IgD-negative memory B cell (primary cell): Measurements from ENCODE around the gene CLRN1. TPM values are rescaled to one million over a fixed set of nuclear protein-coding genes. Genes with fewer than 3 reads are reported as not detected.

Experiments
- H3K27ac Mint-ChIP-seq, 3 donors: one replicate each; pipeline ENCODE4 v1.8.0; 2020 to 2022; ENCODE audit warnings: mild to moderate bottlenecking in 3 of 3, mixed read lengths in 3 of 3, moderate library complexity in 1 of 3
- H3K27me3 Mint-ChIP-seq: one replicate; pipeline ENCODE4 v1.8.0; 2021; ENCODE audit warnings: mixed read lengths
- H3K36me3 Mint-ChIP-seq: one replicate; pipeline ENCODE4 v1.8.0; 2020; ENCODE audit warnings: mild to moderate bottlenecking, mixed read lengths
- H3K4me1 Mint-ChIP-seq, 3 donors: one replicate each; pipeline ENCODE4 v1.8.0; 2020 to 2022; ENCODE audit warnings: mixed read lengths in 3 of 3, mild to moderate bottlenecking in 1 of 3
- H3K4me3 Mint-ChIP-seq, 4 donors: one replicate each; pipeline ENCODE4 v1.8.0; 2020 to 2022; ENCODE audit warnings: mild to moderate bottlenecking in 4 of 4, mixed read lengths in 4 of 4, moderate library complexity in 3 of 4
- H3K9me3 Mint-ChIP-seq, 3 donors: one replicate each; pipeline ENCODE4 v1.8.0; 2020 to 2021; ENCODE audit warnings: mixed read lengths in 3 of 3, mild to moderate bottlenecking in 1 of 3
- polyA plus RNA-seq: library from polyadenylated mRNA; unstranded; fragments of 300-500 nt; fragmentation: Illumina TruSeq; gene quantifications from one replicate; pipeline ENCODE4 v1.2.3, GENCODE V29; 2021

CLRN1 gene
- polyA plus RNA-seq, 1 donor from 2014 or later, result not detected

DNA sequence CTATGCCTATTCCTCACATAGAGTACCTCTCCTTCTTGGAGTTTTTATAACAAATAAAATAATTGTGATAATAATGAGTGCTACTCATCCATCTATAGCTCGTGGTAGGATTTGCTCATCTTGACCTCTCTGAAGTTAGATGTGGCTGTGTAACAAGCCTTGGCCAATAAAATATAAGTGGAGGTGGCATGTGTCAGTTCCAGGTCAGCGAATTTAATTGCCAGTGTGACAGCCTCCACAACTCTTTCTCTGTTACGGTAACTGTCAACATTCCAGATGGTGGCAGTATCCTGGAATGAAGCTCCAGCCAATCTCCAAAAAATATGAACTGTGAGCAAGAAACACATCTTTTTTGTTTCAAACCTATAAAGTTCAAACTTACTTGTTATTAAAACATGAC is 13.8 kb downstream of the CLRN1 start:
- no peaks in the 10 kb centered on the region for H3K9me3 Mint-ChIP-seq
- peaks cover 3% of the 10 kb centered on the region for H3K36me3 Mint-ChIP-seq
- H3K27ac Mint-ChIP-seq, result no peak overlapping the region
- H3K4me3 Mint-ChIP-seq, result no peak overlapping the region
- H3K27me3 Mint-ChIP-seq, result peaks cover 14% of the 10 kb centered on the region
- H3K4me1 Mint-ChIP-seq, result no peaks in the 10 kb centered on the region

GRCh38 chr3:150956376-150956775 is 16.2 kb downstream of the CLRN1 start:
- peaks cover 3% of the 10 kb centered on the region for H3K36me3 Mint-ChIP-seq
- H3K9me3 Mint-ChIP-seq, result no peaks in the 10 kb centered on the region
- H3K27ac Mint-ChIP-seq, result no peak overlapping the region

DNA sequence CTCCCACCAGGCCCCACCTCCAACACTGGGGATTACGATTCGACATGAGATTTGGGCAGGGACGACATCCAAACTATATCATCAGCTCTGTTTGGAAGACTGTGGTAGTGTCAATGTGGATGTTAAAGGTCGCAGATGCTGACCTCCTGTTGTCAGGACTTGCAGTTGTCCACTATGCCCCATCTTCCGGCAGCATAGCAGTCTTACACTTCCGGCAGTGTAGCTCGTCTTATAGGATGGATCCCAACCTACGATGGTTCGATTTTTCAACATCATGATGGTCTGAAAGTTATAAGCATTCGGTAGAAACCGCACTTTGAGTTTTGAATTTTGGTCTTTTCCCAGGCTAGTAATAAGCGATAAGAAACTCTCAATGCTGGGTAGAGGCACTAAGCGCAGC is 20.6 kb downstream of the CLRN1 start:
- no peak overlapping the region for H3K4me3 Mint-ChIP-seq
- H3K27ac Mint-ChIP-seq, result no peak overlapping the region
- H3K9me3 Mint-ChIP-seq, result peaks cover 0 to 5% (median 0%) of the 10 kb centered on the region in 3 donors
- H3K27me3 Mint-ChIP-seq, result peaks cover 5% of the 10 kb centered on the region
- no peaks in the 10 kb centered on the region for H3K4me1 Mint-ChIP-seq
- H3K36me3 Mint-ChIP-seq, result peaks cover 5% of the 10 kb centered on the region

More at GRCh38 chr3:150956376-150956775, 16.2 kb downstream of the CLRN1 start:
- no peaks in the 10 kb centered on the region for H3K4me1 Mint-ChIP-seq
- peaks cover 12% of the 10 kb centered on the region for H3K27me3 Mint-ChIP-seq
- no peak overlapping the region for H3K4me3 Mint-ChIP-seq

- Mint-ChIP-seq H3K9me3 (peaks cover 0 to 7% (median 0%) of the 10 kb centered on the region in 3 donors), H3K27ac (no peak overlapping the region), H3K27me3 (peaks cover 7% of the 10 kb centered on the region)
Observed at GRCh38 chr3:150945226-150946032, 27.1 kb downstream of the CLRN1 start.

GRCh38 chr3:150942221-150942620 is 30.3 kb downstream of the CLRN1 start:
- Mint-ChIP-seq H3K9me3 (peaks cover 0 to 6% (median 0%) of the 10 kb centered on the region in 3 donors), H3K36me3 (peaks cover 5% of the 10 kb centered on the region), H3K27me3 (peaks cover 17% of the 10 kb centered on the region), H3K4me3 (no peak overlapping the region), H3K27ac (no peak overlapping the region), H3K4me1 (no peaks in the 10 kb centered on the region)

More at GRCh38 chr3:150945226-150946032, 27.1 kb downstream of the CLRN1 start:
- Mint-ChIP-seq H3K4me1 (no peaks in the 10 kb centered on the region), H3K4me3 (no peak overlapping the region), H3K36me3 (peaks cover 3% of the 10 kb centered on the region)

DNA sequence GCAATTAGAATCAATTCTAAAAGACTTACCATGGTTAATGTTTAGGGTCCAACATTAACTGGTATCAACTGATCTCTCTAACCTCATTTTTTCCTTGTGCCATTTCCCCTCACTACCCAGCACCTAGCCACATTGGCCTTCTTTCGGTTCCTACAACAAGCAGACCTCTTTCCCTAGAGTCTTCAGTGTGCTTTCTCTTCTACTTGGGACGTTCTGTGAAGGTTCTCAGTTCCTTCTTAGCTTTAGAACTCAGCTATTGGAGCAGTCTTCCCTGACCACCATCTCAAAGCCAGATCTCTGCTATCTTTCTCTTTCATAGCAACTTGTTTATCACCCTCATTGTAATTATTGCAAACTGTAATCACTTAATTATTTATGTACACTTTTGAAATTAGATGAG is 35.8 kb downstream of the CLRN1 start:
- Mint-ChIP-seq H3K9me3 (peaks cover 0 to 4% (median 0%) of the 10 kb centered on the region in 3 donors), H3K4me1 (peaks cover 0 to 1% (median 0%) of the 10 kb centered on the region in 3 donors), H3K27me3 (peaks cover 20% of the 10 kb centered on the region), H3K4me3 (no peak overlapping the region), H3K36me3 (peaks cover 2% of the 10 kb centered on the region), H3K27ac (no peak overlapping the region)

GRCh38 chr3:150933473-150933995 is 39.0 kb downstream of the CLRN1 start:
- no peak overlapping the region for H3K4me3 Mint-ChIP-seq
- H3K27me3 Mint-ChIP-seq, result peaks cover 20% of the 10 kb centered on the region
- peaks cover 0 to 1% (median 0%) of the 10 kb centered on the region in 3 donors for H3K4me1 Mint-ChIP-seq
- H3K9me3 Mint-ChIP-seq, result peaks cover 0 to 4% (median 0%) of the 10 kb centered on the region in 3 donors
- H3K36me3 Mint-ChIP-seq, result peaks cover under 1% of the 10 kb centered on the region
- no peak overlapping the region for H3K27ac Mint-ChIP-seq

GRCh38 chr3:150931745-150932144 is 40.8 kb downstream of the CLRN1 start:
- H3K4me3 Mint-ChIP-seq, result no peak overlapping the region
- peaks cover 0 to 2% (median 0%) of the 10 kb centered on the region in 3 donors for H3K9me3 Mint-ChIP-seq
- no peaks in the 10 kb centered on the region for H3K36me3 Mint-ChIP-seq
- H3K27me3 Mint-ChIP-seq, result peaks cover 20% of the 10 kb centered on the region
- H3K4me1 Mint-ChIP-seq, result peaks cover 0 to 1% (median 0%) of the 10 kb centered on the region in 3 donors
- H3K27ac Mint-ChIP-seq, result no peak overlapping the region

DNA sequence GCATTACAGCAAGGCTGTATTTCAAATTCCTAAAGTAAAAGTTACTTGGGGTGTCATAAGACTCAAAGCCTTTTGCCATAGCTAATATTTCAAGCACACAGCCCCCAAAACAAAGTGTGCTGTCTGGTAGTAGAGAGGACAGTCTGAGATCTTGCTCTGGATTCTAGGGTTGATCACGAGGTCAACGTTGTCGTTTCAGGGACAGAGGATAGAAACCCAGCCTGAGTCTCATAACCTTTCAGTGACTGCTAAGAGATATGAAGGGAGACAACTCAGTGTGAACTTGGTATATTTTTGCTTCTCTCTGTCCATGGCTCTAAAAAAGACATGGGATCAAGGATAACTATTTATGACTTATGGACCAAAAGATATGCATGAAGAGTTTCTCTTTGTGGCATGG is 41.7 kb downstream of the CLRN1 start:
- H3K36me3 Mint-ChIP-seq, result no peaks in the 10 kb centered on the region
- H3K4me3 Mint-ChIP-seq, result no peak overlapping the region
- no peak overlapping the region for H3K27ac Mint-ChIP-seq
- peaks cover 0 to 2% (median 1%) of the 10 kb centered on the region in 3 donors for H3K4me1 Mint-ChIP-seq
- H3K9me3 Mint-ChIP-seq, result no peaks in the 10 kb centered on the region
- peaks cover 20% of the 10 kb centered on the region for H3K27me3 Mint-ChIP-seq

- no peaks in the 10 kb centered on the region for H3K9me3 Mint-ChIP-seq
- H3K27me3 Mint-ChIP-seq, result peaks cover 22% of the 10 kb centered on the region
- H3K4me3 Mint-ChIP-seq, result no peak overlapping the region
- peaks cover 1% of the 10 kb centered on the region for H3K36me3 Mint-ChIP-seq
- H3K27ac Mint-ChIP-seq, result no peak overlapping the region
- peaks cover 0 to 8% (median 3%) of the 10 kb centered on the region in 3 donors for H3K4me1 Mint-ChIP-seq
Observed at GRCh38 chr3:150928234-150928633, 44.3 kb downstream of the CLRN1 start.

DNA sequence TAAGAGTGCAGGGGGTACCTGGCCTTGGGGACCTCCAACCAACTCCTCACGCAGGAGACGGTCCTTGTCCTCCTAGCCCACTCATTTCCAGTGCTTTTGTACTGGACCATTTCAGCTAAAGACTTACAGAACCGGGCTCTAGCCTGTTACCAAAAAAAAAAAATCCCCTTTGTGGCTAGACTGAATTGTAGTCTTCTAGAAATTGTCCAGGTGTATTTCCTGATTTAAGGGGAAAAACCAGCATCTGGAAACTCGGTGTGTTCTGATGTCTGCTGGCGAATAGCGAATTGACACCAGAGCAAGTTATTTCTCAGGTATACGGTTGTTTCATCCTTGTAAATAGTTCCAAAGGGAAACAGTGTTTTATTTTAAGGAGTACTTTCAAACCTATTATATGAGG is 46.2 kb downstream of the CLRN1 start:
- Mint-ChIP-seq H3K27me3 (peaks cover 7% of the 10 kb centered on the region), H3K27ac (no peak overlapping the region), H3K36me3 (peaks cover 2% of the 10 kb centered on the region), H3K9me3 (no peaks in the 10 kb centered on the region), H3K4me3 (no peak overlapping the region), H3K4me1 (peaks cover 0 to 8% (median 3%) of the 10 kb centered on the region in 3 donors)

- Mint-ChIP-seq H3K27ac (no peak overlapping the region), H3K36me3 (peaks cover 2% of the 10 kb centered on the region), H3K9me3 (no peaks in the 10 kb centered on the region), H3K4me3 (peak overlapping the region in 3 of 4 donors; percentile 64 to 82 (median 76)), H3K27me3 (peaks cover 7% of the 10 kb centered on the region), H3K4me1 (peaks cover 0 to 8% (median 3%) of the 10 kb centered on the region in 3 donors)
Observed at GRCh38 chr3:150925751-150926201, 46.8 kb downstream of the CLRN1 start.

DNA sequence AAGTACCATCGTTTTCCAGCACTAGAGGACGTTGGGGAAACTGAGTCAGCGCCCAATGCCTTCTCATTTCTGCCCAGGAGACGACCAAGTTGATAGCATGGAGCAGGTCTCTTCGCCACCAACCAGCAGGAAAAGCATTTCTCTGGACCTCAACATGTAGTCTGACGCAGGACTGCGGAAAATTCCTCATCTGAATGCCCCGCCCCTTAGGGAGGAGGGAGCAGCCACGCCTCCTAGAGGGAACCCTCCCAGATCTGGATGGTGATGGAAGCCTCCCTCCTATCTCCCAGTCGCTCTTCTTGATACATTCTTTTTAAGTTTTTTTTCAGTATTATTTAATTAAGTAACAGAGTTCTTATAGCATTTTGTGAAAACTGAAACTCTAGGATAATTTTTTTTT is 49.9 kb downstream of the CLRN1 start:
- Mint-ChIP-seq H3K27me3 (peaks cover 16% of the 10 kb centered on the region), H3K4me1 (peaks cover 0 to 8% (median 3%) of the 10 kb centered on the region in 3 donors), H3K4me3 (no peak overlapping the region), H3K9me3 (no peaks in the 10 kb centered on the region), H3K27ac (no peak overlapping the region), H3K36me3 (peaks cover 4% of the 10 kb centered on the region)

DNA sequence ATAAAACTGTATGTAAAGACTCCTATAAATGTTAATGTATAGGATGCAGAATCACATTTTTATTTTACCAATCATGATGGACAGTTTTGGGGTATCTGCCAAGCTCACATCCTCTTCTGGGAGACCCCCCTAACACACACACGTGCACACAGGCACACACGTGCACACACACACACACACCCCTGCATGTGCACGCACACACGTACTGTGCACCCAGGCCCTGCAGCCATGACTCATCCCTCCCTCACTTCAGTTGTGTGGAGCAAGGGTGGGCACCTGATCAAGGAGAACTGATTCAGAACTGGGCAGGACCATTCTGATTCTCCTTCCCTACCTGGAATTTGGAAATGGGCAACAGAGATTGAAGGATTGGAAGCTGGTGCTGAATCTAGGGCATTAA is 51.3 kb downstream of the CLRN1 start:
- Mint-ChIP-seq H3K36me3 (peaks cover 4% of the 10 kb centered on the region), H3K4me1 (peaks cover 0 to 8% (median 3%) of the 10 kb centered on the region in 3 donors), H3K9me3 (no peaks in the 10 kb centered on the region), H3K4me3 (no peak overlapping the region), H3K27ac (no peak overlapping the region), H3K27me3 (peaks cover 16% of the 10 kb centered on the region)

GRCh38 chr3:150920236-150920635 is 52.3 kb downstream of the CLRN1 start:
- H3K27ac Mint-ChIP-seq, result no peak overlapping the region
- H3K27me3 Mint-ChIP-seq, result peaks cover 14% of the 10 kb centered on the region
- H3K4me1 Mint-ChIP-seq, result peaks cover 0 to under 1% (median 0%) of the 10 kb centered on the region in 3 donors
- H3K36me3 Mint-ChIP-seq, result peaks cover 2% of the 10 kb centered on the region
- H3K9me3 Mint-ChIP-seq, result peaks cover 0 to 2% (median 0%) of the 10 kb centered on the region in 3 donors
- no peak overlapping the region for H3K4me3 Mint-ChIP-seq
